Peyer's patch (tissue), 4 donors: ENCODE measurements around the gene ZNF77.

ENCODE experiments used
- POLR2A ChIP-seq, 2 donors: fragments of 450-650 bp; IDR thresholded peaks; one replicate each; pipeline ENCODE4 v1.5.1; 2017; ENCODE audit warnings: antibody characterized with exemption in 2 of 2, mild to moderate bottlenecking in 2 of 2, moderate library complexity in 2 of 2
- TF ChIP-seq, protein P1 (sequence below), 6 experiments: fragments of 450-650 bp in 4 of 6; fragments of 200-600 bp in 2 of 6; sonication (generic) in 1 of 6; IDR thresholded peaks; one replicate each; pipeline ENCODE4 v1.5.1; 2017 to 2019; ENCODE audit warnings: antibody characterized with exemption in 6 of 6, mild to moderate bottlenecking in 3 of 6, moderate library complexity in 1 of 6

DNA sequence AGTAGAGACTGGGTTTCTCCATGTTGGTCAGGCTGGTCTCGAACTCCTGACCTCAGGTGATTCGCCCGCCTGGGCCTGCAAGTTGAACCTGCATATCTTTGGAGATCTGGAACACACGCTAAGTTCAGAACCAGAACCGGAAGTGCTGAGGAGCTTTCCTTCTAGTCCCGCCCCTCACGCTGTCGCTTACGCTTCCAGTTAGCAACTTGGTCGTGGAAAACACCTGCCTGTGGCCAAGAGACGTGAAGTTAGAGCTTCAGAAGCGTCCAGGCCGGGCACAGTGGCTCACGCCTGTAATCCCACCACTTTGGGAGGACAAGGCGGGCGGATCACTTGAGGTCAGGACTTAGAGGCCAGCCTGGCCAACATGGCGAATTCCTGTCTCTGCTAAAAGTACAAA is 59.0 kb downstream of the ZNF77 start:
- no peak for TF ChIP-seq POLR2A (IDR thresholded peaks at IDR 0.05)
- TF ChIP-seq, protein P1, sequence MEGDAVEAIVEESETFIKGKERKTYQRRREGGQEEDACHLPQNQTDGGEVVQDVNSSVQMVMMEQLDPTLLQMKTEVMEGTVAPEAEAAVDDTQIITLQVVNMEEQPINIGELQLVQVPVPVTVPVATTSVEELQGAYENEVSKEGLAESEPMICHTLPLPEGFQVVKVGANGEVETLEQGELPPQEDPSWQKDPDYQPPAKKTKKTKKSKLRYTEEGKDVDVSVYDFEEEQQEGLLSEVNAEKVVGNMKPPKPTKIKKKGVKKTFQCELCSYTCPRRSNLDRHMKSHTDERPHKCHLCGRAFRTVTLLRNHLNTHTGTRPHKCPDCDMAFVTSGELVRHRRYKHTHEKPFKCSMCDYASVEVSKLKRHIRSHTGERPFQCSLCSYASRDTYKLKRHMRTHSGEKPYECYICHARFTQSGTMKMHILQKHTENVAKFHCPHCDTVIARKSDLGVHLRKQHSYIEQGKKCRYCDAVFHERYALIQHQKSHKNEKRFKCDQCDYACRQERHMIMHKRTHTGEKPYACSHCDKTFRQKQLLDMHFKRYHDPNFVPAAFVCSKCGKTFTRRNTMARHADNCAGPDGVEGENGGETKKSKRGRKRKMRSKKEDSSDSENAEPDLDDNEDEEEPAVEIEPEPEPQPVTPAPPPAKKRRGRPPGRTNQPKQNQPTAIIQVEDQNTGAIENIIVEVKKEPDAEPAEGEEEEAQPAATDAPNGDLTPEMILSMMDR (IDR thresholded peaks at IDR 0.05) = no peak
